ENCODE data around the gene PKP3. TPM values are rescaled to one million over a fixed set of nuclear protein-coding genes. Genes with fewer than 3 reads are reported as not detected.

The PKP3 gene
- polyA plus RNA-seq, 2 of the 4 experiments (the other 2 are of a cell fraction): 12.1 to 25.9 TPM

GRCh38 chr11:449889-450808, 56.1 kb downstream of the PKP3 start, which contains the start of gene PTDSS2:
Gene PTDSS2, plus strand, starts transcription at chr11:450279. Its CDS starts 177 bp downstream, at chr11:450456.
- FAIRE-seq: peak; percentile 13
- ChIA-PET POLR2A (interaction anchor here (0.7 to 2.2 kb wide), 6 partner anchors 43 to 243 kb away, joined by 3 to 18 read pairs (median 5); partner anchors contain the start of genes BET1L, RIC8A and RNH1), CTCF (interaction anchor here (0.8 to 8.4 kb wide), 16 partner anchors 12 to 216 kb away, joined by 3 to 112 read pairs (median 8); no protein-coding TSS in a partner anchor)
- Histone ChIP-seq H3K4me3 (peak within 1 kb of the TSS; percentile 98), H3K4me2 (peak within 1 kb of the TSS; percentile 84), H3K4me1 (peaks cover 18% of the 10 kb centered on the region), H3K27ac (peak within 1 kb of the TSS; percentile 86 to 93), H3K9me3 (no peaks in the 10 kb centered on the region)
- under 1% methylated on average over 49 of the region's 108 CpGs for WGBS (ENCODE audit: missing lambda C conversion rate)
- peak; percentile 89 to 97 for DNase-seq (ENCODE audit: low read depth in 1 of 2, low spot score in 1 of 2)
- ATAC-seq: peak; percentile 83 to 89
- peak; percentile 56; the same call in 1 of the 3 replicates for TF ChIP-seq BCL3 (IDR thresholded peaks at IDR 0.05)
- no peak for TF ChIP-seq CBX8 (IDR thresholded peaks at IDR 0.05)
- peak; percentile 80 for TF ChIP-seq POLR2A (IDR thresholded peaks at IDR 0.05; ENCODE audit: low read length)
- TF ChIP-seq JUNB (IDR thresholded peaks at IDR 0.05): no peak
- TF ChIP-seq CTCF (IDR thresholded peaks at IDR 0.05): no peak
- TF ChIP-seq BHLHE40 (IDR thresholded peaks at IDR 0.05; ENCODE audit: low read depth, low read length): no peak
- peak; percentile 48; the same call in 1 of the 2 replicates for TF ChIP-seq E2F6 (IDR thresholded peaks at IDR 0.05; ENCODE audit: borderline replicate concordance, low read depth)
- no peak for TF ChIP-seq CHD2 (IDR thresholded peaks at IDR 0.05; ENCODE audit: low read length, partially characterized antibody)
- TF ChIP-seq MAZ (IDR thresholded peaks at IDR 0.05; ENCODE audit: borderline replicate concordance, low read depth, low read length): 0 out of 2 replicates have a peak, but pooled peaks have one; percentile 27
- TF ChIP-seq ZSCAN20 (CRISPR knock-in tag; IDR thresholded peaks at IDR 0.05): no peak
- peak; percentile 32; the same call in 1 of the 2 replicates for TF ChIP-seq PHF8 (IDR thresholded peaks at IDR 0.05; ENCODE audit: borderline replicate concordance, low read depth)
- no peak for TF ChIP-seq FOSB (CRISPR knock-in tag; IDR thresholded peaks at IDR 0.05)
- peak; percentile 74 for TF ChIP-seq MAX (IDR thresholded peaks at IDR 0.05)
- no peak for TF ChIP-seq ZC3H11A (IDR thresholded peaks at IDR 0.05)
- TF ChIP-seq NFE2L2 (conservative IDR thresholded peaks at IDR 0.05; ENCODE audit: low read length): no peak
- no peak for TF ChIP-seq REST (IDR thresholded peaks at IDR 0.05)
- peak; percentile 30; the same call in 1 of the 2 replicates for TF ChIP-seq GATA3 (IDR thresholded peaks at IDR 0.05; ENCODE audit: borderline replicate concordance)
- no peak for TF ChIP-seq POLR2AphosphoS2 (conservative IDR thresholded peaks at IDR 0.05; ENCODE audit: low read length)
- peak; percentile 52; the same call in 1 of the 2 replicates for TF ChIP-seq PBX3 (IDR thresholded peaks at IDR 0.05)
